Right atrium auricular region (tissue), 2 donors: ENCODE measurements around the gene PDE4C. TPM values are rescaled to one million over a fixed set of nuclear protein-coding genes. Genes with fewer than 3 reads are reported as not detected.

Experiments used
- DNase-seq: peaks from one replicate; pipeline ENCODE4 v3.0.0-alpha.2; 2019; ENCODE audit warnings: low spot score
- H3K27ac ChIP-seq, 2 donors: fragments of 200-600 bp; sonication (generic); 1 replicate in 1 of 2; 2 replicates in 1 of 2; pipeline ENCODE4 v1.5.1; 2016 to 2019
- H3K27me3 ChIP-seq, 2 donors: fragments of 200-600 bp; sonication (generic); one replicate each; pipeline versions ENCODE4 v1.5.1 to v1.6.0; 2017 to 2019
- H3K36me3 ChIP-seq: fragments of 200-600 bp; sonication (generic); one replicate; pipeline ENCODE4 v1.5.1; 2016
- H3K4me1 ChIP-seq, 2 donors: fragments of 200-600 bp; sonication (generic); one replicate each; pipeline versions ENCODE4 v1.5.1 to v1.6.0; 2017 to 2019
- H3K4me3 ChIP-seq, 2 donors: fragments of 200-600 bp; sonication (generic); 1 replicate in 1 of 2; 2 replicates in 1 of 2; pipeline ENCODE4 v1.5.1; 2017 to 2019; ENCODE audit warnings: mild to moderate bottlenecking in 1 of 2, moderate library complexity in 1 of 2
- H3K9me3 ChIP-seq, 2 donors: fragments of 200-600 bp; sonication (generic); one replicate each; pipeline ENCODE4 v1.5.1; 2019
- total RNA-seq, 2 donors: library from RNA; depleted of rRNA; stranded (reverse); fragments of >200 nt; gene quantifications; one replicate each; pipeline ENCODE4 v1.1.0, GENCODE V29; 2016
- TF ChIP-seq, protein P1 (sequence below), 2 donors: fragments of 200-600 bp; sonication (generic); IDR thresholded peaks; one replicate each; pipeline ENCODE4 v1.5.1; 2019; ENCODE audit warnings: antibody characterized with exemption in 2 of 2

The PDE4C gene
- total RNA-seq, 2 donors from 2014 or later: 1.4 TPM; not detected in 1

DNA sequence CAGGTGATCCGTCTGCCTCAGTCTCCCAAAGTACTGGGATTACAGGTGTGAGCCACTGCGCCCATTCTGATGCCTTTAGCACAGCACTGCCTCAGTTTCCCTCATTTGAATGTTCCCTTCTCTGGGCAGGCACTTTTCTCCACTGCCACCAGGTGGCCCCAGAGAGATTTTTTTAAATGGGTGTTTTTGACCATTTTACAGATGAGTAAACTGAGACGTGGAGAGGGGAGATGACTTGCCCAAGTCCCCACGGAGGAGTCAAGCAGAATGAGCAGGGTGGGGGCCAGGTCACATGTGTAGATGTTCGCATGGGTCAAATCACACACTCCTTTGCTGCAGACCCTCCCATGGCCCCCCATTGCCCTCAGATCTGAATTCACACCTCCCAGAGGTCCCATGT is 3.2 kb upstream of the PDE4C start:
- Histone ChIP-seq H3K27ac (no peak overlapping the region), H3K4me3 (no peak overlapping the region), H3K36me3 (no peaks in the 10 kb centered on the region), H3K27me3 (peaks cover 0 to 12% of the 10 kb centered on the region in 2 donors), H3K9me3 (peaks cover 0 to 12% of the 10 kb centered on the region in 2 donors), H3K4me1 (peaks cover 0 to 44% of the 10 kb centered on the region in 2 donors)
- DNase-seq: no peak
- TF ChIP-seq, protein P1, sequence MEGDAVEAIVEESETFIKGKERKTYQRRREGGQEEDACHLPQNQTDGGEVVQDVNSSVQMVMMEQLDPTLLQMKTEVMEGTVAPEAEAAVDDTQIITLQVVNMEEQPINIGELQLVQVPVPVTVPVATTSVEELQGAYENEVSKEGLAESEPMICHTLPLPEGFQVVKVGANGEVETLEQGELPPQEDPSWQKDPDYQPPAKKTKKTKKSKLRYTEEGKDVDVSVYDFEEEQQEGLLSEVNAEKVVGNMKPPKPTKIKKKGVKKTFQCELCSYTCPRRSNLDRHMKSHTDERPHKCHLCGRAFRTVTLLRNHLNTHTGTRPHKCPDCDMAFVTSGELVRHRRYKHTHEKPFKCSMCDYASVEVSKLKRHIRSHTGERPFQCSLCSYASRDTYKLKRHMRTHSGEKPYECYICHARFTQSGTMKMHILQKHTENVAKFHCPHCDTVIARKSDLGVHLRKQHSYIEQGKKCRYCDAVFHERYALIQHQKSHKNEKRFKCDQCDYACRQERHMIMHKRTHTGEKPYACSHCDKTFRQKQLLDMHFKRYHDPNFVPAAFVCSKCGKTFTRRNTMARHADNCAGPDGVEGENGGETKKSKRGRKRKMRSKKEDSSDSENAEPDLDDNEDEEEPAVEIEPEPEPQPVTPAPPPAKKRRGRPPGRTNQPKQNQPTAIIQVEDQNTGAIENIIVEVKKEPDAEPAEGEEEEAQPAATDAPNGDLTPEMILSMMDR (IDR thresholded peaks at IDR 0.05): peak in 1 of 2 donors; percentile 38

DNA sequence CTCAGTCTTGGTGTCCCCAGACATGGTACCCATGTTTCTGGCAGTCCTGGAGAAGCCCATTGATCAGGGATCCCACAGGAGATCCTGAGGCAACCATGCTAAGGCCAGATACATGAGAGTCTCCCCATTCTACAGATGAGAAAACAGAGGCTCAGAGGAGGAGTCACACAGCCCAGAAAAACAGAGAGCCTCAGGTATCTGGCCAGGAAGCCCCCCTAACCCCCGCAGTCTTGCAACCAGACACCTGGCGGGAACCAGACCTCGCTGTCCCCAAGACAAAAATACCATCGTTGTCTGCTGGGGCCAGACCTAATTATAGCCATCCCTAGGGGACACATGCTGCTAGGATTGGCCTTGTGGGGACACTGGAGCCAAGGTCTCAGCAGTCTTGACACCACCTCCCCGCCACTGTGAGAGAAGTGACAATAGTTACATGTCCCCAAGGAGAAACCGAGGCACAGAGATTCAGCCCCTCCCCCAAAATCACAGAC is 1.6 kb upstream of the PDE4C start:
- Histone ChIP-seq H3K4me1 (peaks cover 0 to 51% of the 10 kb centered on the region in 2 donors), H3K4me3 (no peak overlapping the region), H3K27me3 (peaks cover 0 to 12% of the 10 kb centered on the region in 2 donors), H3K9me3 (peaks cover 0 to 2% of the 10 kb centered on the region in 2 donors), H3K36me3 (no peaks in the 10 kb centered on the region), H3K27ac (no peak overlapping the region)
- no peak for DNase-seq
- TF ChIP-seq, protein P1 (IDR thresholded peaks at IDR 0.05): no peak

DNA sequence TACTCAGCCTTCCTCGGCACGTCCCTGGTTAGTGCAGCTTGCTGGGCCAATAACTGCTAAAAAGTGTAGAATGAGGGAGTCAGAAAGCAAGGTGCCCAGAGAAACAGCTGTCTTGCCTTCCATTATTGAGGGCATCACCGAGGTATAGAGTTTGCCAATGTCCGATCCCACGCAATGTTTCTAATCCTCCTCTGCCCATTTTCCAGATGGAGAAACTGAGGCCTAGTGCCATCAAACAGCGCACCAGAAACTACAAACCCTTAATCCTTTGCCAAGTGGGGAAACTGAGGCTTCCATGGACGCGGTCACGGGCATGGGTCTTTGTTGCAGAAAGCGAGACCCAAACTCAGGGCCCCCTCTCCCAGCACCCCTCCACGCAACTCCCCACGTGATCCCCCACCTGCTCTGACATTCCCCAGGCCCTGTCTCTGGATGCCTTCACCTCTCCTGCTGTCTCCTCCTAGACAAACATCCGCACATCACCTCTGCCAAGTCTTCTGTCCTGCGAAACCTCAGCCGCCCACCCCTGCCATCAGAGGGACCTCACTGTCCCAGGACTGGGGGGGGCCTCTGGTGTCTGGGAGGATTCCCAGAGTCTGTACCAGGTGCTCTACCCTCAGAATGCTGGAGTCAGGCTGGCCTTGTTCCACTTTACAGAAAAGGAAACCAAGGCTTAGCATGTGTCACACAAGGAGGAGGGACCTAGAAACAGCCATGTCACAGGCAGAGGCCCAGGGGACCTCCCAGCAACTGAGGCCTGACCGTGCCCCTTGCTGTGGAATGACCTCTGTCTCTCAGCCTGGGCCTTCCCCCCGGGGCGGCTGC is 930 bp upstream of the PDE4C start:
- no peak overlapping the region for H3K4me3 ChIP-seq
- H3K27me3 ChIP-seq: peaks cover 0 to 12% of the 10 kb centered on the region in 2 donors
- no peaks in the 10 kb centered on the region for H3K9me3 ChIP-seq
- no peak for DNase-seq
- no peak overlapping the region for H3K27ac ChIP-seq
- peaks cover 0 to 51% of the 10 kb centered on the region in 2 donors for H3K4me1 ChIP-seq
- TF ChIP-seq, protein P1 (IDR thresholded peaks at IDR 0.05): no peak
- no peaks in the 10 kb centered on the region for H3K36me3 ChIP-seq

- no peaks in the 10 kb centered on the region for H3K36me3 ChIP-seq
- peak overlapping the region; percentile 45 to 54 for H3K27ac ChIP-seq
- peak overlapping the region in 1 of 2 donors; percentile 51 for H3K4me3 ChIP-seq
- TF ChIP-seq, protein P1 (IDR thresholded peaks at IDR 0.05): no peak
- DNase-seq: no peak
- peaks cover 0 to 42% of the 10 kb centered on the region in 2 donors for H3K4me1 ChIP-seq
- no peaks in the 10 kb centered on the region for H3K9me3 ChIP-seq
- peaks cover 0 to 12% of the 10 kb centered on the region in 2 donors for H3K27me3 ChIP-seq
Measured at GRCh38 chr19:18225355-18225701, 910 bp downstream of the PDE4C start.

DNA sequence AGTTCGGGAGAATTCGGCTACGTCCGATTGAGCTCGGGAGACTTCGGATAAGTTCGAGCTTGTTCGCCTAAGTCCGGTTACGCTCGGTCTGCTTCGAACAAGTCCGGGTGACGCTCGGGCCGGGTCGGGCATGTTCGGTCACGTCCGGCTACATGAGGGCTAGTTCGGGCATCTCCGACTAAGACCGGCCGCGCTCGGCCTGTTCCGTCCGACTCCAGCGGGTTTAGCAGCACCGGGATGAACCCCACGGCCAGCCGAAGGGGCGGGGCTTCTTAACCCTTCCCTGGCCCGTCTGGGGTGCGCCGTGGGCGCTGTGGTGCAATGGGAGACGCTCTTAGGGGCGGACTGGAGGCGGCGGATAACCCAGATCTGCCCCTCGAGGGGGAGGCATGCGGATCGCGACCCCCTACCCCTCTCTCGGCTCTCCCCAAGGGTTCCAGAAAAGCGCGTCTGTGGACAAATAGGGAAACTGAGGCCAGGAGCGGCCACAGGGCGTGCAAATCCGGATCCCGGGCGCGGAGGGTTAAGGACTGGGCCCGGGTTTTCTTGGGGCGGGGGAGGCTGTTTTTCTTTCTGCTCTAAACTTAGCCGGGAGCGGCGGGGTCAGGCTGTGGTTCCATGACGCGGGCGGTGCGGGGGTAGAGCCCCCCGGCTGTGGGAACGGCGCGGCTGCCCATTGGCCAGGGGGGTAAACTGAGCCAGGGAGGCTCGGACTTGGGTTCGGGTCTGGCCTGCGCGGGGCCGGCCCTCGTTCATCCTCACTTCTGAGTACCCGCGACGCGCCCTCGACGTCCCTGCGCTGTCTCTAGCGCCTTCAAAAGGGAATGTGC is 1.5 kb downstream of the PDE4C start:
- peaks cover 0 to 12% of the 10 kb centered on the region in 2 donors for H3K27me3 ChIP-seq

More for the DNA sequence above, 1.5 kb downstream of the PDE4C start:
- Histone ChIP-seq H3K27ac (peak overlapping the region; percentile 45 to 54), H3K9me3 (no peaks in the 10 kb centered on the region), H3K36me3 (no peaks in the 10 kb centered on the region), H3K4me3 (peak overlapping the region; percentile 28 to 51), H3K4me1 (peaks cover 0 to 42% of the 10 kb centered on the region in 2 donors)
- TF ChIP-seq, protein P1 (IDR thresholded peaks at IDR 0.05): no peak
- peak; percentile 100 for DNase-seq
